Thyroid gland (tissue), 4 donors: ENCODE measurements around the gene GRIA4. TPM values are rescaled to one million over a fixed set of nuclear protein-coding genes. Genes with fewer than 3 reads are reported as not detected.

Source experiments
- DNase-seq, 2 donors: peaks; one replicate each; pipeline ENCODE4 v3.0.0-alpha.2; 2019
- H3K27ac ChIP-seq, 3 donors: fragments of 200-600 bp; sonication (generic); 1 replicate in 2 of 3; 2 replicates in 1 of 3; pipeline ENCODE4 v1.5.1; 2016 to 2019; ENCODE audit warnings: mild to moderate bottlenecking in 1 of 3, moderate library complexity in 1 of 3
- H3K27me3 ChIP-seq: fragments of 200-600 bp; sonication (generic); one replicate; pipeline ENCODE4 v1.5.1; 2019
- H3K36me3 ChIP-seq, 2 donors: fragments of 200-600 bp; sonication (generic); one replicate each; pipeline ENCODE4 v1.5.1; 2016 to 2019
- H3K4me1 ChIP-seq, 2 donors: fragments of 200-600 bp; sonication (generic); one replicate each; pipeline ENCODE4 v1.5.1; 2017 to 2019
- H3K4me3 ChIP-seq, 3 donors: fragments of 200-600 bp; sonication (generic); replicated peaks in 1 of 3; 1 replicate in 2 of 3; 2 replicates in 1 of 3; pipeline ENCODE4 v1.5.1; 2016; ENCODE audit warnings: mild to moderate bottlenecking in 1 of 3
- H3K9me3 ChIP-seq: fragments of 200-600 bp; sonication (generic); one replicate; pipeline ENCODE4 v1.5.1; 2017
- POLR2A ChIP-seq, 2 donors: fragments of 450-650 bp; IDR thresholded peaks; one replicate each; pipeline ENCODE4 v1.6.1; 2017; ENCODE audit warnings: antibody characterized with exemption in 2 of 2, mild to moderate bottlenecking in 2 of 2, moderate library complexity in 1 of 2
- WGBS, 2 donors: methylation state at CpG; one replicate each; pipeline ENCODE4 v1.1.5; 2017; 5-methylcytosine and 5-hydroxymethylcytosine counted together
- intact Hi-C: fragments of 100-400 bp; cut with DNase I; formaldehyde crosslinking; loops from one replicate; pipeline ENCODE4 v1.15.1; 2023
- total RNA-seq, 4 donors: library from RNA; depleted of rRNA; stranded (reverse); fragments of >200 nt; gene quantifications; one replicate each; pipeline ENCODE4 v1.2.3, GENCODE V29; 2016
- TF ChIP-seq, protein P1 (sequence below), 6 experiments: fragments of 200-600 bp in 3 of 6; fragments of 450-650 bp in 3 of 6; sonication (generic) in 3 of 6; IDR thresholded peaks; one replicate each; pipeline ENCODE4 v1.5.1; 2016 to 2019; ENCODE audit warnings: antibody characterized with exemption in 6 of 6, mild to moderate bottlenecking in 2 of 6, inconsistent platforms in 1 of 6, moderate library complexity in 1 of 6

Gene GRIA4
- total RNA-seq, 4 donors from 2014 or later: 0.11 TPM; not detected in 3

DNA sequence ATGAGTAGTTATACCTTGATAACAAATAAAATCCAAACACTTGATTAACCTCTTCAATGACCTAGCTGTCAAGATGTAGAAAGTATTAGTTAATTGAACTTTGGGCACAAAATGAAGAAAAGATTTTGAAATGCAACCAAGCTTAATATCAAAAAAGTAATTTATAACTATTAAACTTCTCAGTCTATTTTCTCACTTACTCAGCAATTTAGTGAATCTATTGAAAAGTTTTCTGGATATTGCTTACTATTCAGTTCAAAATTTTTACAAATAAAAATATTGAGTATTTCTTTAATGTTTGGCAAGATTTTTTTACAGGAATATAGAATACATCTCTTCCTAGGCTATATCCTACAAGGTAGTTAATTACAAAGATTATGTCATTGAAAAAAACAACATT, 192.5 kb downstream of the GRIA4 start:
- H3K9me3 ChIP-seq: no peaks in the 10 kb centered on the region

DNA sequence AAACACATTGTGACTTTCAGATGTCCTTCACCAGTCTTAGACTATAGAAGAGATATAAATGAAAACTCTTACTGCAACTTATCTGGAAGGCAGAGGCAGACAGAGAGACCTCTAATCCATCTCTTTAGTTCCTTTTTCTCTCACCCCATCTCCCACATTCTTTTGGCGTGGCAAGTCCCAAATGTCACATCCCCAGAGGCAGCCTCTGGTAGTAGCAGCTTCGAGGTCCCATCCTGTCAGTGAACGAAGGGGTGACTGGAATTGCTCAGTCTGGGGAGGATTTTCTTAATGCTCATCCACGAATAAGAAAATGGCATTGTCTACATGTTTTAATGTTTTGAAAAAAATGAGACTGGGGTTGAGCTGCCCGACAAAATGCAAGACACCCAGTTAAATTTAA, 201.4 kb downstream of the GRIA4 start:
- no peak for DNase-seq
- no peaks in the 10 kb centered on the region for H3K9me3 ChIP-seq
- no peak for TF ChIP-seq POLR2A (IDR thresholded peaks at IDR 0.05)
- TF ChIP-seq, protein P1, sequence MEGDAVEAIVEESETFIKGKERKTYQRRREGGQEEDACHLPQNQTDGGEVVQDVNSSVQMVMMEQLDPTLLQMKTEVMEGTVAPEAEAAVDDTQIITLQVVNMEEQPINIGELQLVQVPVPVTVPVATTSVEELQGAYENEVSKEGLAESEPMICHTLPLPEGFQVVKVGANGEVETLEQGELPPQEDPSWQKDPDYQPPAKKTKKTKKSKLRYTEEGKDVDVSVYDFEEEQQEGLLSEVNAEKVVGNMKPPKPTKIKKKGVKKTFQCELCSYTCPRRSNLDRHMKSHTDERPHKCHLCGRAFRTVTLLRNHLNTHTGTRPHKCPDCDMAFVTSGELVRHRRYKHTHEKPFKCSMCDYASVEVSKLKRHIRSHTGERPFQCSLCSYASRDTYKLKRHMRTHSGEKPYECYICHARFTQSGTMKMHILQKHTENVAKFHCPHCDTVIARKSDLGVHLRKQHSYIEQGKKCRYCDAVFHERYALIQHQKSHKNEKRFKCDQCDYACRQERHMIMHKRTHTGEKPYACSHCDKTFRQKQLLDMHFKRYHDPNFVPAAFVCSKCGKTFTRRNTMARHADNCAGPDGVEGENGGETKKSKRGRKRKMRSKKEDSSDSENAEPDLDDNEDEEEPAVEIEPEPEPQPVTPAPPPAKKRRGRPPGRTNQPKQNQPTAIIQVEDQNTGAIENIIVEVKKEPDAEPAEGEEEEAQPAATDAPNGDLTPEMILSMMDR (IDR thresholded peaks at IDR 0.05): no peak
- no peaks in the 10 kb centered on the region for H3K27me3 ChIP-seq
- intact Hi-C loops: no loop called here
- H3K4me1 ChIP-seq: no peaks in the 10 kb centered on the region
- 73 to 80% methylated on average over 5 of the region's 5 CpGs for WGBS, 2 donors
- no peaks in the 10 kb centered on the region for H3K36me3 ChIP-seq
- H3K27ac ChIP-seq: no peak overlapping the region
- no peak overlapping the region for H3K4me3 ChIP-seq

More for the DNA sequence above, 192.5 kb downstream of the GRIA4 start:
- Histone ChIP-seq H3K27me3 (no peaks in the 10 kb centered on the region), H3K4me3 (no peak overlapping the region), H3K27ac (no peak overlapping the region), H3K4me1 (no peaks in the 10 kb centered on the region), H3K36me3 (no peaks in the 10 kb centered on the region)
- no peak for DNase-seq
- intact Hi-C loops: no loop called here
- TF ChIP-seq, protein P1 (IDR thresholded peaks at IDR 0.05): no peak

DNA sequence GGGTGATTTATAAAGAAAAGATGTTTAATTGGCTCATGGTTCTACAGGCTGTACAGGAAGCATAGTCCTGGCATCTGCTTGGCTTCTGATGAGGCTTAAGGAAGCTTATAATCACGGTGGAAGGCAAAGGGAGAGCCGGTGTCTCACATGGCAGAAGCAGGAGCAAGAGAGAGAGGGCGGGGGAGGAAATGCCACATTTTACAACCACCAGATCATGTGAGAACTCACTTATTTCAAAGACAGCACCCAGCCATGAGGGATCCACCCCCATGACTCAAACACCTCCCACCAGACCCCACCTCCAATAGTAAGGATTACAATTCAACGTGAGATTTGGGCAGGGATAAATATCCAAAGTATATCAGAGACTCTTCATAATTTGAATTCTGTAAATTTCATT, 211.5 kb downstream of the GRIA4 start:
- no peak for TF ChIP-seq POLR2A (IDR thresholded peaks at IDR 0.05)
- TF ChIP-seq, protein P1 (IDR thresholded peaks at IDR 0.05): no peak
- no peak for DNase-seq
- intact Hi-C loops: no loop called here
- Histone ChIP-seq H3K27ac (no peak overlapping the region), H3K36me3 (no peaks in the 10 kb centered on the region), H3K4me3 (no peak overlapping the region), H3K9me3 (no peaks in the 10 kb centered on the region), H3K4me1 (no peaks in the 10 kb centered on the region), H3K27me3 (no peaks in the 10 kb centered on the region)
- 67 to 72% methylated on average over 4 of the region's 4 CpGs for WGBS, 2 donors

DNA sequence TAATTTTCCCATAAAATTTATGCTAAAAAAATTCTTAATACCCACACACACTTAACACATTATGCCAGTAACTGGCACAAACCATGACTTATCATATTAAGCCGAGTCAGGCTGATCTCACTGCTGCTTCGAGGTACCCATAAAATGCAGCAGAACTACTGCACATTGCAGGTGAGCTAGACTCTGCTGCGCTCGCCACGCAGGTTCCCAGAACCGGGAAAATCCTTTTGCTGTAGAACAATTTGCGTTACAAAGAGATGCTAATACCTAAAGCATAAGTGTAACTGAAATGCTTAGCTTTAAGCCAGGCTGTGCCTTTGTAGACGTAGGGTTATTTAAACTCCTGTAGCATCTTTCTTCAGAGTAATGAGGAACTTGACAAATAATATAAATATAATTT, 211.9 kb downstream of the GRIA4 start:
- WGBS, 2 donors: 68 to 70% methylated on average over 8 of the region's 8 CpGs
- no peak for DNase-seq
- TF ChIP-seq POLR2A (IDR thresholded peaks at IDR 0.05): no peak
- TF ChIP-seq, protein P1 (IDR thresholded peaks at IDR 0.05): no peak
- H3K9me3 ChIP-seq: no peaks in the 10 kb centered on the region
- no peaks in the 10 kb centered on the region for H3K27me3 ChIP-seq
- no peaks in the 10 kb centered on the region for H3K4me1 ChIP-seq
- intact Hi-C loops: no loop called here
- no peak overlapping the region for H3K4me3 ChIP-seq
- no peak overlapping the region for H3K27ac ChIP-seq
- no peaks in the 10 kb centered on the region for H3K36me3 ChIP-seq

DNA sequence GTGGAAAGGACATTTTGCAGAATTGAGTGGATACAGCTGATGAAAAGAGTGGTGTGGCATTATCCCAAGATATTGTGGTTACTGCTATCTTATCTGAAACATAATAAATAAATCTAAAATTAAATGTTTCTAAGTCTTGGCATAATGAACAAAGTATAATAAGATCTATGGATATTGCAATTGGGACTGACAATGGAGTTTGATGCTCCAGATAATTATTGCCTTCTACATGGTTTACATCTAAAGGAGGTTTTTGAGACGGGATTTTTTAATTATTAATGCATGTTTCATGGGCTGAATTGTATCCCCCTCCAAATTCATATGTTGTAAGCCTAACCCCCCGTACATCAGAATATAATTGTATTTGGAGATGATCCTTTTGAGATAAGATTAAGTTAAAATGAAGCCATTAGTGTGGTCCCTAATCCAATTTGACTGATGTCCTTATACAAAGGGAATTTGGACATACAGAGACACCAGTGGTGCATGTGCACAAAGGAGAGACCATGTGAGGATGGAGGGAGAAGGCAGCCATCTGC, 213.7 kb downstream of the GRIA4 start:
- no peak for DNase-seq
- Histone ChIP-seq H3K4me3 (no peak overlapping the region), H3K9me3 (no peaks in the 10 kb centered on the region), H3K27me3 (no peaks in the 10 kb centered on the region), H3K4me1 (no peaks in the 10 kb centered on the region), H3K36me3 (no peaks in the 10 kb centered on the region), H3K27ac (no peak overlapping the region)
- no peak for TF ChIP-seq POLR2A (IDR thresholded peaks at IDR 0.05)
- TF ChIP-seq, protein P1 (IDR thresholded peaks at IDR 0.05): no peak
- WGBS, 2 donors: 74 to 77% methylated on average over 2 of the region's 2 CpGs
- intact Hi-C loops: no loop called here
